Esophagus squamous epithelium (tissue), 4 donors: ENCODE data around the gene SLC38A1.

ENCODE experiments used
- CTCF ChIP-seq, 6 experiments: fragments of 450-650 bp in 4 of 6; fragments of 200-600 bp in 2 of 6; sonication (generic) in 2 of 6; IDR thresholded peaks; one replicate each; pipeline ENCODE4 v1.5.1; 2016 to 2019; ENCODE audit warnings: antibody characterized with exemption in 6 of 6, mild to moderate bottlenecking in 4 of 6, moderate library complexity in 4 of 6
- POLR2A ChIP-seq, 4 donors: fragments of 450-650 bp; IDR thresholded peaks; one replicate each; pipeline ENCODE4 v1.6.1; 2017; ENCODE audit warnings: antibody characterized with exemption in 4 of 4, mild to moderate bottlenecking in 4 of 4, moderate library complexity in 3 of 4

- TF ChIP-seq CTCF (IDR thresholded peaks at IDR 0.05) (no peak), POLR2A (IDR thresholded peaks at IDR 0.05) (no peak)
Observed at GRCh38 chr12:46185686-46186085, 83.2 kb downstream of the SLC38A1 start.
